ENCODE measurements around the gene KIF19. TPM values are rescaled to one million over a fixed set of nuclear protein-coding genes. Genes with fewer than 3 reads are reported as not detected.

Gene KIF19
- total RNA-seq (2012; rRNA removed) (not detected in 2 replicates), polyA plus RNA-seq (2012; rRNA removed) (not detected in 2 replicates), Bru-seq, nascent RNA (not detected), BruChase-seq, experiment 1, labeled RNA remaining after a 6-hour chase (not detected), BruChase-seq, experiment 2, labeled RNA remaining after a 2-hour chase (not detected)
- not detected in 2 replicates for polyA plus RNA-seq (2012; cell fraction: cytosol; rRNA removed)
- polyA plus RNA-seq (2012; cell fraction: nucleus; rRNA removed; ENCODE audit: low replicate concordance) = not detected in 2 replicates
- long read RNA-seq = 0 reads

GRCh38 chr17:74325743-74326379 is at the start of gene KIF19:
Gene KIF19, plus strand, starts transcription at chr17:74326226. Its CDS starts 124 bp downstream, at chr17:74326350.
- Histone ChIP-seq H3K79me1 (ENCODE audit: low read depth in 1 of 2, low read length in 2 of 2) (no peaks in the 10 kb centered on the region), H3K23ac (ENCODE audit: low read depth, low read length) (no peak within 1 kb of the TSS), H2AK9ac (replicated peaks; ENCODE audit: low read depth, low read length, poor library complexity) (peak within 1 kb of the TSS; percentile 52), H4K91ac (ENCODE audit: insufficient read depth, low read depth, low read length) (no peak within 1 kb of the TSS), H3K4me1 (ENCODE audit: control insufficient read depth, insufficient read depth, low read length) (no peaks in the 10 kb centered on the region), H3K9ac (ENCODE audit: low read depth, low read length) (no peak within 1 kb of the TSS), H3K27ac (ENCODE audit: insufficient read depth, low read length) (no peak within 1 kb of the TSS), H3K14ac (replicated peaks; ENCODE audit: low read depth, low read length) (no peak within 1 kb of the TSS), H4K8ac (ENCODE audit: low read depth in 2 of 2, low read length in 2 of 2) (no peak within 1 kb of the TSS), H2AK5ac (ENCODE audit: low read depth, low read length) (no peak within 1 kb of the TSS), H3K4me2 (ENCODE audit: low read depth, low read length) (peak within 1 kb of the TSS; percentile 35; the same call in 1 of the 2 replicates), H2BK15ac (ENCODE audit: low read depth, low read length) (no peak within 1 kb of the TSS), H3K4ac (ENCODE audit: low read depth, low read length) (no peak within 1 kb of the TSS), H2BK5ac (ENCODE audit: low read depth, low read length, poor library complexity, severe bottlenecking) (no peak within 1 kb of the TSS), H3K27me3 (ENCODE audit: control insufficient read depth, insufficient read depth, low read length) (peaks cover 8% of the 10 kb centered on the region), H3K9me1 (ENCODE audit: insufficient read depth, low read length) (no peaks in the 10 kb centered on the region), H3K36me3 (ENCODE audit: control insufficient read depth, insufficient read depth, low read length) (no peaks in the 10 kb centered on the region), H3K56ac (ENCODE audit: extremely low read depth, insufficient read depth, low read length) (no peak within 1 kb of the TSS), H3K4me3 (ENCODE audit: insufficient read depth, low read depth, low read length) (no peak within 1 kb of the TSS), H2BK20ac (ENCODE audit: low read depth, low read length) (no peak within 1 kb of the TSS), H3K9me3 (ENCODE audit: control insufficient read depth, insufficient read depth, low read length) (peaks cover 2% of the 10 kb centered on the region; the same call in 1 of the 2 replicates), H4K5ac (ENCODE audit: low read depth, low read length) (no peak within 1 kb of the TSS), H2AFZ (replicated peaks; ENCODE audit: low read length, poor library complexity) (peak within 1 kb of the TSS; percentile 32), H3K18ac (ENCODE audit: low read depth, low read length) (no peak within 1 kb of the TSS), H4K20me1 (ENCODE audit: insufficient read depth, low read length) (no peaks in the 10 kb centered on the region), H2BK120ac (ENCODE audit: low read depth, low read length) (no peak within 1 kb of the TSS)
- WGBS, 2 experiments (ENCODE audit: extremely low coverage in 2 of 2, insufficient read length in 1 of 2) = 16% methylated on average over 8 of the region's 73 CpGs; no CpG with 5 or more reads in 1 of the 2 experiments
- intact Hi-C loops (cut with micrococcal nuclease) = no loop called here
- no peak for DNase-seq
- CTCF ChIA-PET = no interaction called here
- in situ Hi-C loops (cut with MboI; ENCODE audit: low sequenced_read_pairs) = no loop called here
- BruUV-seq (replicated peaks) = no TSS peak
- POLR2A ChIA-PET (ENCODE audit: unreplicated experiment) = no interaction called here
- dilution Hi-C loops (cut with HindIII; ENCODE audit: low sequenced_read_pairs, unreplicated experiment) = no loop called here
- ATAC-seq (ENCODE audit: low read depth) = peak; percentile 46
- no peak for TF ChIP-seq MXI1 (IDR thresholded peaks at IDR 0.05; ENCODE audit: borderline replicate concordance, low read depth, low read length)
- TF ChIP-seq CHD1 (IDR thresholded peaks at IDR 0.05; ENCODE audit: low read depth, low read length) = no peak
- TF ChIP-seq POLR2A (IDR thresholded peaks at IDR 0.05; ENCODE audit: low read depth, low read length) = no peak
- no peak for TF ChIP-seq USF2 (IDR thresholded peaks at IDR 0.05; ENCODE audit: low read depth, low read length)
- TF ChIP-seq RAD21 (IDR thresholded peaks at IDR 0.05; ENCODE audit: low read length) = no peak
- TF ChIP-seq RFX5 (IDR thresholded peaks at IDR 0.05; ENCODE audit: low read depth, low read length) = no peak
- no peak for TF ChIP-seq BHLHE40 (IDR thresholded peaks at IDR 0.05; ENCODE audit: low read depth, low read length)
